22Rv1 (cell line): ENCODE results near the gene COL25A1.
"Not testable (repeated sequence)": the region's sequence is repeated elsewhere in the genome, so short reads cannot be mapped to it uniquely, and the experiment has no call there.

Source experiments
- H3K27ac ChIP-seq: fragments of 450-650 bp; 2 replicates; pipeline ENCODE4 v1.5.1; 2017
- CTCF ChIP-seq: fragments of 450-650 bp; IDR thresholded peaks from 2 replicates; pipeline ENCODE4 v1.5.1; 2017; ENCODE audit warnings: mild to moderate bottlenecking
- ZFX ChIP-seq: fragments of 450-650 bp; IDR thresholded peaks from 2 replicates; pipeline ENCODE4 v1.6.1; 2017; ENCODE audit warnings: antibody characterized with exemption, borderline replicate concordance

Gene COL25A1

GRCh38 chr4:109154424-109154823, 148.0 kb downstream of the COL25A1 start:
- no peak overlapping the region for H3K27ac ChIP-seq
- TF ChIP-seq CTCF (no peak), ZFX (no peak)

- no peak for TF ChIP-seq CTCF
- no peak for TF ChIP-seq ZFX
Measured at GRCh38 chr4:109149836-109150235, 152.6 kb downstream of the COL25A1 start.

GRCh38 chr4:109148577-109149075, 153.8 kb downstream of the COL25A1 start:
- H3K27ac ChIP-seq, result no peak overlapping the region
- TF ChIP-seq CTCF, result no peak
- TF ChIP-seq ZFX, result no peak

More at GRCh38 chr4:109149836-109150235, 152.6 kb downstream of the COL25A1 start:
- no peak overlapping the region for H3K27ac ChIP-seq

GRCh38 chr4:109147135-109147534, 155.3 kb downstream of the COL25A1 start:
- no peak for TF ChIP-seq ZFX
- H3K27ac ChIP-seq, result no peak overlapping the region

GRCh38 chr4:109146499-109146898, 156.0 kb downstream of the COL25A1 start:
- no peak for TF ChIP-seq CTCF
- TF ChIP-seq ZFX, result no peak

GRCh38 chr4:109138125-109138524, 164.3 kb downstream of the COL25A1 start:
- H3K27ac ChIP-seq, result not testable (repeated sequence)

More at GRCh38 chr4:109146499-109146898, 156.0 kb downstream of the COL25A1 start:
- no peak overlapping the region for H3K27ac ChIP-seq

- H3K27ac ChIP-seq, result no peak overlapping the region
Measured at GRCh38 chr4:109134921-109135320, 167.5 kb downstream of the COL25A1 start.

GRCh38 chr4:109134268-109134667, 168.2 kb downstream of the COL25A1 start:
- no peak overlapping the region for H3K27ac ChIP-seq
- TF ChIP-seq CTCF, result no peak
- TF ChIP-seq ZFX, result no peak

More at GRCh38 chr4:109134921-109135320, 167.5 kb downstream of the COL25A1 start:
- TF ChIP-seq ZFX, result no peak
- TF ChIP-seq CTCF, result no peak
